ENCODE data around the gene ANXA11. TPM values are rescaled to one million over a fixed set of nuclear protein-coding genes. Genes with fewer than 3 reads are reported as not detected.

The ANXA11 gene
- total RNA-seq, 1 experiment from 2014 or later: 327 TPM

DNA sequence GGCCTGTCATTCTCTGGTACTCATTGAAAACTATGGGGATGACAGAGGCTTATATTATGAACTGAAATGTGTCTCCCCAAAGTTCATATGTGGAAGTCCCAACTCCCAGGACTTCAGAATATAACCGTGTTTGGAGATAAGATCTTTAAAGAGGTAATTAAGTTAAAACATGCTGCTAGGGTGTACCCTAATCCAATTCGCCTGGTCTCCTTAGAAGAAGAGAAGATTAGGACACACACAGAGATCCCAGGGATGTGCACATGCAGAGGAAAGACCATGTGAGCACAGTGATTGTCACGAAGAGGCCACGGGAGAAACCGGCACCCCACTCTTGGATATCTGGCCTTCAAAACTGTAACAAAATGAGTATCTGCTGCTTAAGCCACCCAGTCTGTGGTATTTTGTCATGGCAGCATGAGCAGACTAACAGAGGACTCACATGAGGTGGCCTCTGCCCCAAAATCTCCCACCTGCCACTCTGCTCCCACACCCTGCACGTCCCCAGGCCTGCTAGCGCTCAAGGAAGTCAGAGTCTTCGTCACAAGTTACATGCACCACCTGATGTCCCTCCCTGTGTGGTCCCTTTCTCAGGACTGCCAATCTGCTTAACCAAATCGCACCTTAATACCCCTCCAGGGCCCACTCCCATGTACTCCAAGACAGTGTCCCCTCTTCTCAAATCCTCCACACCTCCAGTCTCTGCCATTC, 46.0 kb downstream of the ANXA11 start:
- H3K36me3 ChIP-seq (ENCODE audit: control insufficient read depth, insufficient read depth, low read length): peaks cover 3% of the 10 kb centered on the region; the same call in 1 of the 2 replicates
- Mint-ChIP-seq H3K27ac (ENCODE audit: unreplicated experiment) (no peak overlapping the region), H3K27me3 (ENCODE audit: insufficient read depth, unreplicated experiment) (no peaks in the 10 kb centered on the region), H3K4me1 (ENCODE audit: low read depth, unreplicated experiment) (peaks cover 9% of the 10 kb centered on the region), H3K36me3 (ENCODE audit: insufficient read depth, unreplicated experiment) (peaks cover 96% of the 10 kb centered on the region), H3K4me3 (ENCODE audit: unreplicated experiment) (no peak overlapping the region), H3K9me3 (ENCODE audit: unreplicated experiment) (no peaks in the 10 kb centered on the region)
- no peaks in the 10 kb centered on the region for H3K9me3 ChIP-seq
- H3K4me1 ChIP-seq: no peaks in the 10 kb centered on the region; the same call in 1 of the 2 replicates
- CTCF ChIA-PET: interaction anchor here (0.6 kb wide), 1 partner anchor 15 kb away, joined by 3 read pairs; no protein-coding TSS in a partner anchor
- TF ChIP-seq, protein P1, sequence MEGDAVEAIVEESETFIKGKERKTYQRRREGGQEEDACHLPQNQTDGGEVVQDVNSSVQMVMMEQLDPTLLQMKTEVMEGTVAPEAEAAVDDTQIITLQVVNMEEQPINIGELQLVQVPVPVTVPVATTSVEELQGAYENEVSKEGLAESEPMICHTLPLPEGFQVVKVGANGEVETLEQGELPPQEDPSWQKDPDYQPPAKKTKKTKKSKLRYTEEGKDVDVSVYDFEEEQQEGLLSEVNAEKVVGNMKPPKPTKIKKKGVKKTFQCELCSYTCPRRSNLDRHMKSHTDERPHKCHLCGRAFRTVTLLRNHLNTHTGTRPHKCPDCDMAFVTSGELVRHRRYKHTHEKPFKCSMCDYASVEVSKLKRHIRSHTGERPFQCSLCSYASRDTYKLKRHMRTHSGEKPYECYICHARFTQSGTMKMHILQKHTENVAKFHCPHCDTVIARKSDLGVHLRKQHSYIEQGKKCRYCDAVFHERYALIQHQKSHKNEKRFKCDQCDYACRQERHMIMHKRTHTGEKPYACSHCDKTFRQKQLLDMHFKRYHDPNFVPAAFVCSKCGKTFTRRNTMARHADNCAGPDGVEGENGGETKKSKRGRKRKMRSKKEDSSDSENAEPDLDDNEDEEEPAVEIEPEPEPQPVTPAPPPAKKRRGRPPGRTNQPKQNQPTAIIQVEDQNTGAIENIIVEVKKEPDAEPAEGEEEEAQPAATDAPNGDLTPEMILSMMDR (IDR thresholded peaks at IDR 0.05; ENCODE audit: insufficient read depth in 1 of 2, low read depth in 1 of 2, low read length in 1 of 2, severe bottlenecking in 1 of 2, unreplicated experiment in 1 of 2): no peak
- no TSS peak for BruUV-seq (replicated peaks)
- no peaks in the 10 kb centered on the region for H3K27me3 ChIP-seq (replicated peaks; ENCODE audit: control insufficient read depth, insufficient read depth, low read length)
- no peak overlapping the region for H3K4me3 ChIP-seq (ENCODE audit: low read depth, low read length)
- intact Hi-C loops (cut with micrococcal nuclease; ENCODE audit: unreplicated experiment): no loop called here
- POLR2A ChIA-PET: no interaction called here
- no peak for DNase-seq

DNA sequence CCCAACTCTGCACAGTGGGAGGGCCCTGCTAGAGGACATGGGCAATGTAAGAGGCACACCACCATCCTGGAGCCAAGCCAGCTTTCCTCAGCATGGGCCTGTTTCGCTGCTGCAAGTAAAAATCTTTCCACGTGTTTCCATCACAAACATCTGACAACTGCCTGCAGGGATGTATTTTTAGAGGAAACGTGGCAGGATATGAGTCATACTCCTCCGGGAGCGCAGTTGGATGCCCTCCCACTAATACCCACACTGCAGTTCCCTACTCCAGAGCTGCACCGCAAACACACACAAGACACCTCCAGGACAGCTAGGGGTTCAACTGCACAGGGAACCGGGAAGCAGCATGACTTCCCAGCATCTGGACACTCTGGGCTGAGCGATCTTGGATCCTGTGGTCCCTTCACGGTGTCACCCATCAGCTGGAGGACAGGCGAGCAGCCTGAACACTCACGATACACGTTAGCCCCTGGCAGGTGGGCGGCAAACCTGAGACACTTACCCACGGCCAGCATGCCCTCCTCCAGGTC, 46.7 kb downstream of the ANXA11 start:
- Mint-ChIP-seq H3K27me3 (ENCODE audit: insufficient read depth, unreplicated experiment) (no peaks in the 10 kb centered on the region), H3K9me3 (ENCODE audit: unreplicated experiment) (no peaks in the 10 kb centered on the region), H3K4me1 (ENCODE audit: low read depth, unreplicated experiment) (peaks cover 2% of the 10 kb centered on the region), H3K36me3 (ENCODE audit: insufficient read depth, unreplicated experiment) (peaks cover 97% of the 10 kb centered on the region), H3K4me3 (ENCODE audit: unreplicated experiment) (no peak overlapping the region), H3K27ac (ENCODE audit: unreplicated experiment) (no peak overlapping the region)
- Histone ChIP-seq H3K9me3 (no peaks in the 10 kb centered on the region), H3K4me3 (ENCODE audit: low read depth, low read length) (no peak overlapping the region), H3K36me3 (ENCODE audit: control insufficient read depth, insufficient read depth, low read length) (peaks cover 3% of the 10 kb centered on the region; the same call in 1 of the 2 replicates), H3K27me3 (replicated peaks; ENCODE audit: control insufficient read depth, insufficient read depth, low read length) (no peaks in the 10 kb centered on the region), H3K4me1 (no peaks in the 10 kb centered on the region; the same call in 1 of the 2 replicates)
- DNase-seq: no peak
- ChIA-PET CTCF (no interaction called here), POLR2A (no interaction called here)
- intact Hi-C loops (cut with micrococcal nuclease; ENCODE audit: unreplicated experiment): no loop called here
- no TSS peak for BruUV-seq (replicated peaks)
- TF ChIP-seq, protein P1 (IDR thresholded peaks at IDR 0.05; ENCODE audit: insufficient read depth in 1 of 2, low read depth in 1 of 2, low read length in 1 of 2, severe bottlenecking in 1 of 2, unreplicated experiment in 1 of 2): no peak

DNA sequence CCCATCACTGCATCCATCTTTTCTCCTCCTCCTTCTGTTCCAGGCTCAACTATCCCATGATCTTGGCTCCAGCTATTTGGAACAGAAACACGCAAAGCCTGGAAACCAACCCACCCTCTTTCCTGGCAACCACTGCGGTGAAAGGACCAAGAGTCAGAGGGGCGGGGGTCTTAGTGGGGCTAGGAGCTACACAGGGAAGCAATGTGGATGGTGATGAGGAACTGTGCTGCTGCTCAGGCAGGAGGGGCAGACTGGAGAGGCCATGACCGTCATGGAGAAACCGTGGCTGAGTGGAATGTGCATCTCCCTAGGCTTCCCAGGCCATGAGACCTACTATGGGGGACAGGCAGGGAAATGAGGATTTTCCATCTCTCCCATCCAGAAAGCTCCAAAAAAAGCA, 47.2 kb downstream of the ANXA11 start:
- intact Hi-C loops (cut with micrococcal nuclease; ENCODE audit: unreplicated experiment): no loop called here
- DNase-seq: no peak
- peaks cover 3% of the 10 kb centered on the region; the same call in 1 of the 2 replicates for H3K36me3 ChIP-seq (ENCODE audit: control insufficient read depth, insufficient read depth, low read length)
- H3K4me3 Mint-ChIP-seq (ENCODE audit: unreplicated experiment): no peak overlapping the region
- no peaks in the 10 kb centered on the region for H3K4me1 ChIP-seq
- H3K36me3 Mint-ChIP-seq (ENCODE audit: insufficient read depth, unreplicated experiment): peaks cover 97% of the 10 kb centered on the region
- ChIA-PET POLR2A (no interaction called here), CTCF (no interaction called here)
- no peaks in the 10 kb centered on the region for H3K9me3 Mint-ChIP-seq (ENCODE audit: unreplicated experiment)
- TF ChIP-seq, protein P1 (IDR thresholded peaks at IDR 0.05; ENCODE audit: insufficient read depth in 1 of 2, low read depth in 1 of 2, low read length in 1 of 2, severe bottlenecking in 1 of 2, unreplicated experiment in 1 of 2): no peak
- H3K27ac Mint-ChIP-seq (ENCODE audit: unreplicated experiment): no peak overlapping the region
- no peaks in the 10 kb centered on the region for H3K27me3 Mint-ChIP-seq (ENCODE audit: insufficient read depth, unreplicated experiment)
- no peaks in the 10 kb centered on the region for H3K9me3 ChIP-seq
- no peaks in the 10 kb centered on the region for H3K27me3 ChIP-seq (replicated peaks; ENCODE audit: control insufficient read depth, insufficient read depth, low read length)
- BruUV-seq (replicated peaks): no TSS peak
- no peaks in the 10 kb centered on the region for H3K4me1 Mint-ChIP-seq (ENCODE audit: low read depth, unreplicated experiment)
- no peak overlapping the region for H3K4me3 ChIP-seq (ENCODE audit: low read depth, low read length)
